HG03565 (cell line): ENCODE data around the gene IGSF9.

Source experiments
- ATAC-seq: cut with Tn5 transposase; IDR thresholded peaks from one replicate; pipeline ENCODE4 v1.9.1; 2021; ENCODE audit warnings: mild to moderate bottlenecking, moderate library complexity; ENCODE audit not compliant: unreplicated experiment

Gene IGSF9, protein sequence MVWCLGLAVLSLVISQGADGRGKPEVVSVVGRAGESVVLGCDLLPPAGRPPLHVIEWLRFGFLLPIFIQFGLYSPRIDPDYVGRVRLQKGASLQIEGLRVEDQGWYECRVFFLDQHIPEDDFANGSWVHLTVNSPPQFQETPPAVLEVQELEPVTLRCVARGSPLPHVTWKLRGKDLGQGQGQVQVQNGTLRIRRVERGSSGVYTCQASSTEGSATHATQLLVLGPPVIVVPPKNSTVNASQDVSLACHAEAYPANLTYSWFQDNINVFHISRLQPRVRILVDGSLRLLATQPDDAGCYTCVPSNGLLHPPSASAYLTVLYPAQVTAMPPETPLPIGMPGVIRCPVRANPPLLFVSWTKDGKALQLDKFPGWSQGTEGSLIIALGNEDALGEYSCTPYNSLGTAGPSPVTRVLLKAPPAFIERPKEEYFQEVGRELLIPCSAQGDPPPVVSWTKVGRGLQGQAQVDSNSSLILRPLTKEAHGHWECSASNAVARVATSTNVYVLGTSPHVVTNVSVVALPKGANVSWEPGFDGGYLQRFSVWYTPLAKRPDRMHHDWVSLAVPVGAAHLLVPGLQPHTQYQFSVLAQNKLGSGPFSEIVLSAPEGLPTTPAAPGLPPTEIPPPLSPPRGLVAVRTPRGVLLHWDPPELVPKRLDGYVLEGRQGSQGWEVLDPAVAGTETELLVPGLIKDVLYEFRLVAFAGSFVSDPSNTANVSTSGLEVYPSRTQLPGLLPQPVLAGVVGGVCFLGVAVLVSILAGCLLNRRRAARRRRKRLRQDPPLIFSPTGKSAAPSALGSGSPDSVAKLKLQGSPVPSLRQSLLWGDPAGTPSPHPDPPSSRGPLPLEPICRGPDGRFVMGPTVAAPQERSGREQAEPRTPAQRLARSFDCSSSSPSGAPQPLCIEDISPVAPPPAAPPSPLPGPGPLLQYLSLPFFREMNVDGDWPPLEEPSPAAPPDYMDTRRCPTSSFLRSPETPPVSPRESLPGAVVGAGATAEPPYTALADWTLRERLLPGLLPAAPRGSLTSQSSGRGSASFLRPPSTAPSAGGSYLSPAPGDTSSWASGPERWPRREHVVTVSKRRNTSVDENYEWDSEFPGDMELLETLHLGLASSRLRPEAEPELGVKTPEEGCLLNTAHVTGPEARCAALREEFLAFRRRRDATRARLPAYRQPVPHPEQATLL

GRCh38 chr1:159945483-159946241 is at the start of gene IGSF9:
IGSF9 (minus strand) TSS chr1:159945613; CDS start chr1:159943454, 2,159 bp downstream.
- ATAC-seq, result no peak

DNA sequence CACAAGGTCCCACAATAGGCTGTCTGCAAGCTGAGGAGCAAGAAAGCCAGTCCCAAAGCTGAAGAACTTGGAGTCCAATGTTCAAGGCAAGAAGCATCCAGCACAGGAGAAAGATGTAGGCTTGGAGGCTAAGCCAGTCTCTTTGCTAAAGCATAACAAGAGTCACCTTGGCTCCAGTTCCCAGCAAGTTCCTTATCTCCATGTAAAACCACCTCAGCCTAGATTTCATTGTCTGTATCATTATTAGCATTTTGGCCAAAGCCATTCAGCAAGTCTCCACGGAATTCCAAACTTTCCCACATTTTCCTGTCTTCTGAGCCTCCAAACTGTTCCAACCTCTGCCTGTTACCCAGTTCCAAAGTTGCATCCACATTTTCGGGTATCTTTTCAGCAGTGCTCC is 49.5 kb upstream of the IGSF9 start:
- no peak for ATAC-seq

- no peak for ATAC-seq
These were observed 48.5 kb upstream of the IGSF9 start for GRCh38 chr1:159993911-159994310.

DNA sequence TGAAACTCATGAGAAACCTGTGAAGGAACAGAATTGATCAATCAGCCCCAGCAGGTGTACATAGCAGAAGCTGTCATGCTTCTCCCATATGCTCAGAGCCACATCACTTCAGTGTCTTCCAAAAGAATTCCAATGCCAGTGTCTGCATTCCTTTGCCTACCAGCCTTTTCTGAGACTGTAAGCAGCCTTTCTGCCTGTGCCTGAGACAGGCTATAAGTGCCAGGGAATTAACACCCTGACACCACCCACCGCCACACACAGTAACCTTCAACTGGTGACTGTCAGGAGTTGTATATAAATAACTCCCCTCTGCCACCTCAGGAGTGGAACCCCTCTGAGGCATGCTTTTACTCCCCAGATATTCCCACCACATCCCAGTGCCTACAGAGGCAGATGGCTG is 46.7 kb upstream of the IGSF9 start:
- ATAC-seq, result no peak

DNA sequence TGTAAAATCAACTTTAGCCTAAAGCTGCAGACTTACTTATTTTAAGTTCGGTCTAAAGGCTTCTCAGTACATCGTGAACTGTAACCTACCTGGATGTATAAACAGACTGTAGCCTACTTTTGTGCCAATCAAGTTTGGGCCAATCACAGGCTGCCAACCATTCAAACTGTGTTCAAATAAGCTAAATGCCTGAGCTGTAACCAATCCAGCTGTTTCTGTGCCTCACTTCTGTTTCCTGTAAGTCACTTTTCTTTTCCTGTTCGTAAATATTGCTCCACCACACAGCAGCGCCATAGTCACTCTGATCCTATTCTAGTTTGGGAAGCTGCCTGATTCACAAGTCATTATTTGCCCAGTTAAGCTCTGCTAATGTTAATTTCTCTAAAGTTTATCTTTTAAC is 46.1 kb upstream of the IGSF9 start:
- no peak for ATAC-seq

DNA sequence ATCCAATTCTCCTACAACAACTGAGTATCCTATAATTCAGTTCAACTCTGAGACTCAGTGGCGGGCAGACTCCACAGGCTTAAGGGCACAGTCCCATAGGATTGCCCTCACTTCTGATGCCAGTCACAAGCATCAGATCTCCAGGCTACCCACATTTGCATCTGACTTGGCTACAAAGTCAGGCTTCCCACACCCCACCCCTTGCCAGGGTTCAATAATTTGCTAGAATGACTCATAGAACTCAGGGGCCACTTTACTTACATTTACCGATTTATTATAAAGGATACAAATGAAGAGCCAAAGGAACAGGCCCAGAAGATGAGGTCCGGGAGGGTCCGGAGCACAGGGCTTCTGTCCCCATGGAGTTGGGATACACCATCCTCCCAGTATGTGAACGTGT is 44.6 kb upstream of the IGSF9 start:
- no peak for ATAC-seq

DNA sequence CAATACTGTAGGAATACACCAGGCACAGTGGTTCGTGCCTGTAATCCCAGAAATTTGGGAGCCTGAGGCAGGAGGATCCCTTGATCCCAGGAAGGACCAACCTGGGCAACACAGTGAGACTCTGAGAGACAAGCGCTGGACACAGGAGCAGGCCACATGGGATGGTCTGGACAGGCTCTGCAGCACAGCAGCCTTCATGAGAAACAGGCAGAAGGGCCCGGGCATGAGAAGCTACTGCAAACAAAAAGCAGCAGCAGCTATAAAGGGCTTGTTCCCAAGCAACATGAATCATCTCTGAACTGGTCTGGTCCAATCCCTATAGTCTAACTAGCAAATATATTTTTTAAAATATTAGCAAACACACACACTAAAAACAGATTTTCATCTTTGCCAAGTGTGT is 44.2 kb upstream of the IGSF9 start:
- ATAC-seq, result no peak

DNA sequence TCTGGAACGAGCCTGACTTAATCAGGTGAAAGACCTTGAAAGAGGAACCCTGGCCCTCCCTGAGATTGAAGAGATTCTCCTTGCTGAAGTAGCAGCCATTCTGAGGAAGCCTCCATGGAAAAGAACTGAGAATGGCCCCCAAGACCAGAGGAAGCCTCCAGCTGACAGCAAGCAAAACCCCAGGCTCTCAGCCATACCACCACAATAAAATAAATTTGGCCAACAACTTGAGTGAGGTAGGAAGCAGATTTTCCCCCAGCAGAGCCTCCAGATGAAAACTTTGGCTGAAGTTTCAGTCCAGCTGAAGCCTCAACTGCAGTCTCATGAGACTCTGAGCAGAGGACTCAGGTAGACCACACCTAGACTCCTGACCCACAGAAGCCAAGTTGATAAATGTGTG is 42.6 kb upstream of the IGSF9 start:
- no peak for ATAC-seq

- ATAC-seq, result no peak
These were observed 41.8 kb upstream of the IGSF9 start for GRCh38 chr1:159987186-159987585.

DNA sequence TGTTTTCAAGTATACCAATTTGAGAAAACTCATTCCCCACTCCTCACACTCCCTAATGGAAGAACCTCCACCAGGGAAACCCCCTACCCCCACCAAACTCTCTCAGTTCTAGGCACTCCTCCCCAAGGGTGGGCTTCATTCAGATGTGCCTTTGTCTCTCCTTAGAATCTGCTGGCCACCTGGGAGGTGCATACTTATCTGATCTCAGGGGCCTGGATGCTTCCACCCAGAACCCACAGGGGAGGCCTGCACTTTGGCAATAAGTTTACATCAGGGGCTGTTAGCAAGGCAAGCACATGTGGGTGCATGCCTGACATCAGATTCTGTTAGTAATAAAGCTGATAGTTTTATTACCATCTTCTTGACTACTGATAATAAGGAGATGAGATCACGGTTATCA is 41.1 kb upstream of the IGSF9 start:
- no peak for ATAC-seq

DNA sequence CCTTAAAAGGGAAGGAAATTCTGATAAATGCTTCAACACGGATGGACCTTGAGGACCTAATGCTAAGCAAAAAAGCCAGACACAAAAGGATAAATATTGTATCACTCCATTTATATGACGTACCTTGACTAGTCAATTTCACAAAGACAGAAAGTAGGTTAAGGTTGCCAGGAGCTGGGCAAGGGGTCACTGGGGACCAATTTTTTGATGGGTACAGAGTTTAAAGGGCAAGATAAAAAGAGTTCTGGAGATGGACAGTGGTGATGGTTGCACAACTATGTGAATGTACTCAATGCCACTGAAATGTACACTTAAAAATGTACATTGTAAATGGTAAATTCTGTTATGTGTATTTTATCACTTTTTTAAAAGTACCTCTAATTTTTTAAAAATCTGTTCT is 40.7 kb upstream of the IGSF9 start:
- no peak for ATAC-seq

GRCh38 chr1:159985473-159985872 is 40.1 kb upstream of the IGSF9 start:
- no peak for ATAC-seq

DNA sequence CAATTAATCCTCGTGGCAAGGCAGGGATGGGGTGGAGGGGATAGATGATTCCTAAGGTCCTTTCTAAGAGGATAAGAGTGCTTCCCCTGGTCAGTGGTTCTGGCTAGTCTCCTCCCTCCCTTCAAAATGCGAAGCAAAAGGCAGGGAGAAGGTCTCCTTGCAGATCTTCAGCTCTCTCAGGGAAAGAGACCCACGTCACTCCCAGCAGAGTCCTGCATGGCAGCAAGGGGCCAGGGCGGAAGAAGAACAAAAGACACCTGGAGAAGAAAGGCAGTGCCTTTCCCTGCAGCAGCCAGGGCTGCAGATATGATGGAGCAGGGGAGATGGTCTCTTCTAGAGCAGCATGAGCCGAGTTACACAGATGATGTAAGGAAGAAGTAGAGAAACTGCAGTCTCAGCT is 38.3 kb upstream of the IGSF9 start:
- no peak for ATAC-seq

- ATAC-seq, result no peak
These were observed 36.9 kb upstream of the IGSF9 start for GRCh38 chr1:159982280-159982679.

- no peak for ATAC-seq
These were observed 36.1 kb upstream of the IGSF9 start for GRCh38 chr1:159981351-159982055.

DNA sequence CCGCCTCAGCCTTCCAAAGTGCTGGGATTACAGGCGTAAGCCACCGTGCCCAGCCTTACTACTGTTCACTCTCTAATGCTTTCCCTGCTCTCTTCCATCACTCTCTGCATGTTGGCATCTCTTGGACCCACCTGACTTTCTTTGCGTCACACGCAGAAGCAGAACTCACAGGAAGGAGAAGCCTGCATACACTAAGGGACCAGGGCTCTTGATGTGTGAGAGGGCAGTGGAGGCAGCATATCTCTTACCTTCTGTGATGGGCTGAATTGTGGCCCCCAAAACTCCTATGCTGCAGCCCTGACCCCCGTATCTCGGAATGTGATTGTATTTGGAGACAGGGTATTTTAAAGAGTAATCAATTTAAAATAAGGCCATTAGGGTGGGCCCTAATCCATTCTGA is 35.4 kb upstream of the IGSF9 start:
- ATAC-seq, result no peak

DNA sequence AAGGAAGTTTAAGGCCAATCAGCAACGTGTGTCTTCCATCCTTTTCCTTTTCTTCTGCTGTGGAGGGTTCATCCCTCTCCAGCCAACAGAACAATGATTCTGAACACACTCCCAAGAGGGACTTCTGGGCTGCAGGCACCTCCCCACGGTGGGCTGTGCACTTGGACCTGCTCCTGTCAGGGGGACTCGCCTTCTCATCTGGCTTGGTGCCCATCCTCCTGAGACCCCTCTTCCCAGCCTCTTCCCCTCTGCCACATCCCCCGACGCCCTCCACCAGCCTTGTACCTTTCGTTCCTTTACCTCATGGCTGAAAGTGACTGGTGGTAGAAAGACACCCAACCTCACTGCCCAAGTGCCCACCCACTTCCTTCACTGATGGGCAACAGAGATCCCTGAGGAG is 34.7 kb upstream of the IGSF9 start:
- ATAC-seq, result no peak

DNA sequence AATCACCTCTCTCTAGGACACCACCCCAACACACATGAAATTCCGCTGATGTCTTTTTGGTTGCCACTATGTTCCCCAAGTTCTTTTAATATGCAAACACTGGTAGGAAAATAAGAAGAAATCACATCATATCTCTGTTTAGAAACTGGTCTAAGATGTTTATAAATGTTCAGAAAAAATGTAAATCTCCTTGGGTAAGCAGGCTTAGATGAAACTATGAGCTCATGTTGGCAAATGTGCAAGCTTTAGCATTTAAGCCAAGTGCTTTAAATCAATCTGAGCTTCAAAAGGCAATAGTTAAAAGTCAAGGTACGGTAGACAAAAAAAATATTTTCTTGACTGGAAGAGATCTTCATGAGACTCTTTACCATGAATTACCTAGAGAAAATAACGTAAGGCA is 33.8 kb upstream of the IGSF9 start:
- ATAC-seq, result no peak

DNA sequence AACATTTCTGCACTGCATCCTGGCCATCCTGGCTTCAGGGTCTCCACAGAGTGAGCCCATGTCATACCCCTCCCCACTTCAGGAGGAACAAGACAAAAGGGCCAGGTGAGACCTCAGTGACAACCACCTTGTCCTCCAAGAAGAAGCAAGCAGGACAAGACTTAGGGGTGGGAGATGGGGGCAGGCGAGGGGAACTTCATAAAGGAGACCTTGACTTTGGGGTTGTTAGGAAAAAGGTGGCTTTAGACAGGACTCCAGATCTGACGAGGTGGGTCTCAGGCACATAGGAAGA is 32.6 kb upstream of the IGSF9 start:
- ATAC-seq, result no peak

GRCh38 chr1:159977364-159978106 is 32.1 kb upstream of the IGSF9 start:
- ATAC-seq, result no peak
